ENCODE results near the gene SLC27A2. TPM values are rescaled to one million over a fixed set of nuclear protein-coding genes. Genes with fewer than 3 reads are reported as not detected.

Gene SLC27A2
- total RNA-seq, 1 experiment from 2014 or later, result not detected

- no peak overlapping the region for H3K27ac ChIP-seq
- H3K9me3 ChIP-seq (replicated peaks), result no peaks in the 10 kb centered on the region
- H3K4me1 ChIP-seq, result no peaks in the 10 kb centered on the region
- H3K36me3 ChIP-seq, result no peaks in the 10 kb centered on the region
- no peak for DNase-seq
- H3K27me3 ChIP-seq, result no peaks in the 10 kb centered on the region
- H3K4me3 ChIP-seq, result no peak overlapping the region
Observed at GRCh38 chr15:50277370-50277769, 95.4 kb downstream of the SLC27A2 start.

DNA sequence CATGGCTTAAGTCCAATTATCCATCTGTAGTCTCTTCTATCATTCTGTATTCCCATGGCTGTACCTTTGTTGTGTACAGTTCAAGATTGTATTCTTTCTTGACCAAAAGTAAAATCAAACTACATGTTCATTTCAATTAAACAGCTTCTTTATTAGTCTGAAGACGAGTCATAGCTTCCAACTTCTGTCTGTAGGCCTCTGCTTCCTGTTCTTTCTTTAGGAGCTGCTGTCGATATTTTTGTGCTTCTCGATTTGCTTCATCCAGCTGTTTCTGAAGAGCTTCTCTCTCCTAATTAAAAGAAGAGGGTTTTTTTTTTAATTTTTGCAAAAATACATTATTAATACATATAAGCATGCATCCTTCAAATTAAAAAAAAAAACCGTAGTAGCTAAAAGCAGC lies 96.5 kb downstream of the SLC27A2 start:
- H3K27me3 ChIP-seq, result no peaks in the 10 kb centered on the region
- no peaks in the 10 kb centered on the region for H3K9me3 ChIP-seq (replicated peaks)
- H3K27ac ChIP-seq, result no peak overlapping the region
- no peak for DNase-seq
- H3K36me3 ChIP-seq, result no peaks in the 10 kb centered on the region
- no peak overlapping the region for H3K4me3 ChIP-seq
- no peaks in the 10 kb centered on the region for H3K4me1 ChIP-seq

DNA sequence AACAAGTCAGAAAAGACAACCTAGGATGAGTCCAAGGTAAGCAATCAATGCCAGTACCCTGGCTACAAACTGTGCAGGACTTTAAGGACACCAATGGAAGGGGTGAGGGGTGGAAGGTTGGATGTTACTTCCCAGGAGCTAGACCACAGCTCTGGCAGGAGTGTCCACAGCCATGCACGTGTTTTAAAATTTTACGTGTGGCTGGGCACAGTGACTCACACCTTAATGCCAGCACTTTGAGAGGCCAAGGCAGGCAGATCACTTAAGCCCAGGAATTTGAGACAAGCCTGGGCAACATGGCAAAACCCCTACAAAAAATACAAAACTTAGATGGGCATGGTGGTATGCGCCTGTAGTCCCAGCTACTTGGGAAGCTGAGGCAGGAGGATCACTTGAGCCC lies 98.3 kb downstream of the SLC27A2 start:
- Histone ChIP-seq H3K4me1 (no peaks in the 10 kb centered on the region), H3K36me3 (peaks cover 5% of the 10 kb centered on the region), H3K27ac (no peak overlapping the region), H3K4me3 (no peak overlapping the region), H3K9me3 (replicated peaks) (no peaks in the 10 kb centered on the region), H3K27me3 (no peaks in the 10 kb centered on the region)
- no peak for DNase-seq

GRCh38 chr15:50281427-50281826 lies 99.4 kb downstream of the SLC27A2 start:
- Histone ChIP-seq H3K4me3 (no peak overlapping the region), H3K27me3 (no peaks in the 10 kb centered on the region), H3K9me3 (replicated peaks) (no peaks in the 10 kb centered on the region), H3K4me1 (no peaks in the 10 kb centered on the region), H3K27ac (no peak overlapping the region), H3K36me3 (peaks cover 10% of the 10 kb centered on the region)
- no peak for DNase-seq

Other genes starting within 250 kb of the SLC27A2 start
- gene ATP8B4, start 63.0 kb upstream of the SLC27A2 start, total RNA-seq (2014; rRNA removed; shearing (Covaris generic)), result 14.4 and 14.7 TPM in 2 replicates
- gene HDC, start 83.5 kb downstream of the SLC27A2 start, total RNA-seq (2014; rRNA removed; shearing (Covaris generic)), result not detected in 2 replicates
- 41.3 and 41.4 TPM in 2 replicates for gene GABPB1, start 173.0 kb downstream of the SLC27A2 start, total RNA-seq (2014; rRNA removed; shearing (Covaris generic))
- gene USP8, start 242.2 kb downstream of the SLC27A2 start, total RNA-seq (2014; rRNA removed; shearing (Covaris generic)), result 37.1 and 46.3 TPM in 2 replicates